CD14-positive monocyte (primary cell): ENCODE results near the gene SLCO3A1. TPM values are rescaled to one million over a fixed set of nuclear protein-coding genes. Genes with fewer than 3 reads are reported as not detected.

ENCODE experiments used
- DNase-seq, 3 donors: peaks; one replicate each; pipeline ENCODE4 v3.0.0-alpha.2; 2011 to 2022
- H2AFZ ChIP-seq: 2 replicates; pipeline ENCODE4 v1.6.0; 2012; ENCODE audit warnings: mild to moderate bottlenecking, low read depth, low read length, inconsistent platforms; ENCODE audit not compliant: insufficient read depth, poor library complexity, severe bottlenecking
- H3K27ac ChIP-seq, 2 donors: 1 replicate in 1 of 2; 2 replicates in 1 of 2; pipeline ENCODE4 v1.5.1; 2012 to 2013; ENCODE audit warnings: low read length in 2 of 2, control low read depth in 1 of 2, inconsistent platforms in 1 of 2, low read depth in 1 of 2, mild to moderate bottlenecking in 1 of 2
- H3K27me3 ChIP-seq, 2 donors: one replicate each; pipeline versions ENCODE4 v1.6.0 to v1.6.1; 2011 to 2013; ENCODE audit warnings: low read length in 2 of 2; ENCODE audit not compliant: control insufficient read depth in 2 of 2, insufficient read depth in 2 of 2
- H3K36me3 ChIP-seq, 2 donors: replicated peaks in 1 of 2; 1 replicate in 1 of 2; 2 replicates in 1 of 2; pipeline versions ENCODE4 v1.5.1 to v1.6.1; 2012 to 2013; ENCODE audit warnings: low read length in 2 of 2, control low read depth in 1 of 2, inconsistent platforms in 1 of 2, mild to moderate bottlenecking in 1 of 2; ENCODE audit not compliant: insufficient read depth in 2 of 2, control insufficient read depth in 1 of 2
- H3K4me1 ChIP-seq, 2 donors: 1 replicate in 1 of 2; 2 replicates in 1 of 2; pipeline versions ENCODE4 v1.5.1 to v1.6.1; 2012 to 2013; ENCODE audit warnings: low read length in 2 of 2, control low read depth in 1 of 2, inconsistent platforms in 1 of 2, mild to moderate bottlenecking in 1 of 2, moderate library complexity in 1 of 2; ENCODE audit not compliant: insufficient read depth in 2 of 2, control insufficient read depth in 1 of 2
- H3K4me2 ChIP-seq: replicated peaks from 2 replicates; pipeline ENCODE3; 2012; ENCODE audit warnings: low read length, moderate library complexity, mild to moderate bottlenecking; ENCODE audit not compliant: poor library complexity, severe bottlenecking; ENCODE audit errors: extremely low read depth
- H3K4me3 ChIP-seq, 3 experiments: fragments of 200-600 bp in 1 of 3; sonication (generic) in 1 of 3; replicated peaks in 1 of 3; 1 replicate in 2 of 3; 2 replicates in 1 of 3; pipeline ENCODE4 v1.5.1; 2011 to 2013; ENCODE audit warnings: low read length in 3 of 3, mild to moderate bottlenecking in 3 of 3, control low read depth in 2 of 3, low read depth in 2 of 3, inconsistent platforms in 1 of 3, moderate library complexity in 1 of 3
- H3K79me2 ChIP-seq: 2 replicates; pipeline ENCODE4 v1.6.0; 2012; ENCODE audit warnings: mild to moderate bottlenecking, control low read depth, inconsistent platforms, low read length, moderate library complexity; ENCODE audit not compliant: insufficient read depth
- H3K9ac ChIP-seq: 2 replicates; pipeline ENCODE4 v1.6.0; 2017; ENCODE audit warnings: low read length, mild to moderate bottlenecking; ENCODE audit not compliant: insufficient read depth, poor library complexity, severe bottlenecking
- H3K9me3 ChIP-seq, 2 donors: replicated peaks in 1 of 2; 1 replicate in 1 of 2; 2 replicates in 1 of 2; pipeline versions ENCODE4 v1.5.1 to v1.6.1; 2012 to 2013; ENCODE audit warnings: low read length in 2 of 2, control low read depth in 1 of 2; ENCODE audit not compliant: control insufficient read depth in 1 of 2, insufficient read depth in 1 of 2
- H4K20me1 ChIP-seq: 2 replicates; pipeline ENCODE4 v1.6.0; 2012; ENCODE audit warnings: mild to moderate bottlenecking, low read length, control low read depth, moderate library complexity; ENCODE audit not compliant: insufficient read depth
- H3K27ac Mint-ChIP-seq, 7 donors: one replicate each; pipeline ENCODE4 v1.8.0; 2020; ENCODE audit warnings: mild to moderate bottlenecking in 7 of 7, mixed read lengths in 7 of 7, moderate library complexity in 6 of 7, inconsistent platforms in 2 of 7
- H3K27me3 Mint-ChIP-seq, 3 donors: one replicate each; pipeline ENCODE4 v1.8.0; 2021 to 2022; ENCODE audit warnings: low read depth in 3 of 3, mild to moderate bottlenecking in 3 of 3, mixed read lengths in 3 of 3, moderate library complexity in 3 of 3, inconsistent platforms in 1 of 3
- H3K36me3 Mint-ChIP-seq, 2 donors: one replicate each; pipeline ENCODE4 v1.8.0; 2020; ENCODE audit warnings: mixed read lengths in 2 of 2, inconsistent platforms in 1 of 2, mild to moderate bottlenecking in 1 of 2
- H3K4me1 Mint-ChIP-seq: one replicate; pipeline ENCODE4 v1.8.0; 2020; ENCODE audit warnings: mild to moderate bottlenecking, mixed read lengths
- H3K4me3 Mint-ChIP-seq, 2 donors: one replicate each; pipeline ENCODE4 v1.8.0; 2020; ENCODE audit warnings: mild to moderate bottlenecking in 2 of 2, mixed read lengths in 2 of 2, moderate library complexity in 1 of 2
- H3K9me3 Mint-ChIP-seq, 7 donors: one replicate each; pipeline ENCODE4 v1.8.0; 2020 to 2022; ENCODE audit warnings: mixed read lengths in 7 of 7, mild to moderate bottlenecking in 6 of 7, moderate library complexity in 6 of 7, inconsistent platforms in 2 of 7
- CTCF ChIP-seq: fragments of 200-600 bp; IDR thresholded peaks from one replicate; pipeline ENCODE4 v1.8.0; 2022; ENCODE audit warnings: antibody characterized with exemption, mild to moderate bottlenecking
- WGBS: methylation state at CpG from one replicate; pipeline ENCODE4 v1.1.5; 2013; ENCODE audit warnings: missing lambda C conversion rate; ENCODE audit not compliant: insufficient coverage; 5-methylcytosine and 5-hydroxymethylcytosine counted together
- intact Hi-C, 2 donors: fragments of 100-400 bp; cut with micrococcal nuclease; formaldehyde crosslinking; loops; one replicate each; pipeline versions ENCODE4 v1.15.0 to v1.15.1; 2023
- polyA plus RNA-seq, 3 donors: library from polyadenylated mRNA; depleted of rRNA in 1 of 3; unstranded in 2 of 3; stranded (reverse) in 1 of 3; fragments of 300-500 nt in 2 of 3; fragments of >200 nt in 1 of 3; fragmentation: Illumina TruSeq in 2 of 3; gene quantifications; 1 replicate in 2 of 3; 2 replicates in 1 of 3; pipeline ENCODE4 v1.2.3, GENCODE V29; 2012 to 2021

The SLCO3A1 gene
- polyA plus RNA-seq, 3 donors, result 53.7 to 76.2 (median 62.8) TPM

GRCh38 chr15:92020804-92021203, 167.3 kb downstream of the SLCO3A1 start:
- intact Hi-C loops, result no loop called here
- Histone ChIP-seq H2AFZ (no peak overlapping the region), H3K4me2 (no peak overlapping the region), H3K4me3 (no peak overlapping the region), H3K79me2 (peaks cover 89% of the 10 kb centered on the region), H4K20me1 (peaks cover 99% of the 10 kb centered on the region), H3K9ac (no peak overlapping the region), H3K4me1 (no peaks in the 10 kb centered on the region), H3K27me3 (no peaks in the 10 kb centered on the region), H3K9me3 (no peaks in the 10 kb centered on the region), H3K27ac (no peak overlapping the region), H3K36me3 (peaks cover 0 to 5% of the 10 kb centered on the region in 2 donors)
- no peaks in the 10 kb centered on the region for H3K27me3 Mint-ChIP-seq
- peaks cover 0 to 2% (median 0%) of the 10 kb centered on the region in 7 donors for H3K9me3 Mint-ChIP-seq
- peaks cover 6% of the 10 kb centered on the region for H3K4me1 Mint-ChIP-seq
- peak overlapping the region in 1 of 7 donors; percentile 49 for H3K27ac Mint-ChIP-seq
- WGBS, result 100% methylated on average over 1 of the region's 3 CpGs
- no peak for DNase-seq
- no peak for TF ChIP-seq CTCF
- H3K4me3 Mint-ChIP-seq, result no peak overlapping the region
- H3K36me3 Mint-ChIP-seq, result peaks cover under 1 to 2% of the 10 kb centered on the region in 2 donors

- H3K27ac ChIP-seq, result no peak overlapping the region
- no peak overlapping the region for H3K27ac Mint-ChIP-seq
These were observed 168.3 kb downstream of the SLCO3A1 start for GRCh38 chr15:92021792-92022191.

More at GRCh38 chr15:92021792-92022191, 168.3 kb downstream of the SLCO3A1 start:
- Histone ChIP-seq H3K36me3 (peaks cover 0 to 5% of the 10 kb centered on the region in 2 donors), H3K4me1 (no peaks in the 10 kb centered on the region), H3K9ac (no peak overlapping the region), H3K4me3 (no peak overlapping the region), H3K27me3 (no peaks in the 10 kb centered on the region), H3K9me3 (no peaks in the 10 kb centered on the region), H4K20me1 (peaks cover 100% of the 10 kb centered on the region), H3K4me2 (no peak overlapping the region), H2AFZ (no peak overlapping the region), H3K79me2 (peaks cover 97% of the 10 kb centered on the region)
- TF ChIP-seq CTCF, result no peak
- intact Hi-C loops, result no loop called here
- Mint-ChIP-seq H3K27me3 (no peaks in the 10 kb centered on the region), H3K36me3 (peaks cover 2 to 3% of the 10 kb centered on the region in 2 donors), H3K4me3 (no peak overlapping the region), H3K9me3 (peaks cover 0 to 2% (median 0%) of the 10 kb centered on the region in 7 donors), H3K4me1 (peaks cover 6% of the 10 kb centered on the region)
- no peak for DNase-seq
- 69% methylated on average over 4 of the region's 5 CpGs for WGBS
